Adrenal gland (tissue), 5 donors: ENCODE results near the gene CYP21A2.

Source experiments
- POLR2A ChIP-seq, 2 donors: fragments of 450-650 bp; IDR thresholded peaks; one replicate each; pipeline ENCODE4 v1.6.1; 2017; ENCODE audit warnings: antibody characterized with exemption in 2 of 2, mild to moderate bottlenecking in 2 of 2, moderate library complexity in 1 of 2
- TF ChIP-seq, protein P1 (sequence below), 6 experiments: fragments of 450-650 bp in 4 of 6; fragments of 200-600 bp in 2 of 6; sonication (generic) in 1 of 6; IDR thresholded peaks; 1 replicate in 5 of 6; 2 replicates in 1 of 6; pipeline versions ENCODE4 v1.5.1 to v1.8.0; 2016 to 2021; ENCODE audit warnings: antibody characterized with exemption in 6 of 6, mild to moderate bottlenecking in 2 of 6, moderate library complexity in 1 of 6
- donor health status: DM: no; HTN: no; CAD: no.

DNA sequence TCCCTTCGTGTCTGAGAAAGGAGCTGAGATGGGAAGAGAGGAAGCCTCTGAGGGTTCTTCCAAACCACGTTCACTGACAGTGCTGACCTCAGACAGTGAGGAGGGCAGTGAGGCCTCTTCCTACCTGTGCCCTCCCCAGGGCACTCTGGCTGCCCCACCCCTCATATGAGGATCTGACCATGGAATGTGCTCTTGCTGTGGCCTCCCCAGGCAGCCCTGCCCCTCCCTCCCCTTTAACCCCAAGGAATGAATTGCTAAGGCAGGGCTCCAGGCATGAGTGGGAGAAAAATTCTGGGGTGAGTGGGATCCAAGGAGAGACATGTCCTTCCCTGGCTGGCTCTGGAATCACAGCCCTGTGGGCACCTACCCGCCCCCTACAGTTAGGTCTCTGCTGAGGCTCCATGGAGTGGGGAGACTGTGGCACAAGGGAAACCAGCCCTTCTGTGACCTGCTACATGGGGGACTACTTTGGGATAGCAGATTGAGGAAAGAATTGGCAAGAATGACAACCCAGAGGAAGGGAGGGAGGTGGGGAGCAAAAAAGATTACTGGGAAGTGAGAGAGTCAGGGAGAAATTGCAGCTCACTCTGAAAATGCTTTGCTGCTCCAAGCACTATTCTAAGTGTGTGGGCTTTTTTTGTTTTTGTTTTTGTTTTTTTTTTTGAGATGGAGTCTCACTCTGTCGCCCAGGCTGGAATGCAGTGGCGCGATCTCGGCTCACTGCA, 41.5 kb downstream of the CYP21A2 start:
- TF ChIP-seq, protein P1, sequence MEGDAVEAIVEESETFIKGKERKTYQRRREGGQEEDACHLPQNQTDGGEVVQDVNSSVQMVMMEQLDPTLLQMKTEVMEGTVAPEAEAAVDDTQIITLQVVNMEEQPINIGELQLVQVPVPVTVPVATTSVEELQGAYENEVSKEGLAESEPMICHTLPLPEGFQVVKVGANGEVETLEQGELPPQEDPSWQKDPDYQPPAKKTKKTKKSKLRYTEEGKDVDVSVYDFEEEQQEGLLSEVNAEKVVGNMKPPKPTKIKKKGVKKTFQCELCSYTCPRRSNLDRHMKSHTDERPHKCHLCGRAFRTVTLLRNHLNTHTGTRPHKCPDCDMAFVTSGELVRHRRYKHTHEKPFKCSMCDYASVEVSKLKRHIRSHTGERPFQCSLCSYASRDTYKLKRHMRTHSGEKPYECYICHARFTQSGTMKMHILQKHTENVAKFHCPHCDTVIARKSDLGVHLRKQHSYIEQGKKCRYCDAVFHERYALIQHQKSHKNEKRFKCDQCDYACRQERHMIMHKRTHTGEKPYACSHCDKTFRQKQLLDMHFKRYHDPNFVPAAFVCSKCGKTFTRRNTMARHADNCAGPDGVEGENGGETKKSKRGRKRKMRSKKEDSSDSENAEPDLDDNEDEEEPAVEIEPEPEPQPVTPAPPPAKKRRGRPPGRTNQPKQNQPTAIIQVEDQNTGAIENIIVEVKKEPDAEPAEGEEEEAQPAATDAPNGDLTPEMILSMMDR (IDR thresholded peaks at IDR 0.05), result no peak
- no peak for TF ChIP-seq POLR2A (IDR thresholded peaks at IDR 0.05)
